WTC11 (cell line): ENCODE measurements around the gene CYP27B1. TPM values are rescaled to one million over a fixed set of nuclear protein-coding genes. Genes with fewer than 3 reads are reported as not detected.

Experiments used
- ATAC-seq: fragments of 200-7000 bp; cut with Tn5 transposase; 2 replicates; pipeline ENCODE4 v1.10.0; 2021; ENCODE audit warnings: mild to moderate bottlenecking, moderate library complexity
- CTCF ChIA-PET: fragments of 300-600 bp; sonication (Branson Sonifier 250); formaldehyde crosslinking; loops from one replicate; lab custom pipeline; 2021; ENCODE audit warnings: antibody characterized with exemption; lab: Charles Lee
- POLR2A ChIA-PET: fragments of 350-600 bp; sonication (Branson Sonifier 250); formaldehyde crosslinking; loops from one replicate; lab custom pipeline; 2021; ENCODE audit warnings: antibody characterized with exemption; lab: Charles Lee
- DNase-seq: peaks from one replicate; pipeline ENCODE4 v3.0.0; 2021; ENCODE audit warnings: low spot score
- H3K27ac Mint-ChIP-seq: 2 replicates; pipeline ENCODE4 v1.8.0; 2021; ENCODE audit warnings: mixed read lengths
- H3K27me3 Mint-ChIP-seq: 2 replicates; pipeline ENCODE4 v1.8.0; 2021; ENCODE audit warnings: low read depth, mild to moderate bottlenecking, moderate library complexity, mixed read lengths
- H3K36me3 Mint-ChIP-seq: 2 replicates; pipeline ENCODE4 v1.8.0; 2021; ENCODE audit warnings: mixed read lengths
- H3K4me1 Mint-ChIP-seq: 2 replicates; pipeline ENCODE4 v1.8.0; 2022; ENCODE audit warnings: mixed read lengths
- H3K4me3 Mint-ChIP-seq: 2 replicates; pipeline ENCODE4 v1.8.0; 2021; ENCODE audit warnings: mild to moderate bottlenecking, moderate library complexity, mixed read lengths
- H3K9me3 Mint-ChIP-seq: 2 replicates; pipeline ENCODE4 v1.8.0; 2021; ENCODE audit warnings: mixed read lengths
- CDX4 ChIP-seq: fragments of 250-450 bp; sonication (Bioruptor Pico); IDR thresholded peaks from 2 replicates; pipeline ENCODE4 v1.9.0; 2021; ENCODE audit warnings: moderate library complexity, mild to moderate bottlenecking, inconsistent platforms, borderline replicate concordance
- CREM ChIP-seq: sonication (generic); formaldehyde crosslinking; IDR thresholded peaks from 2 replicates; pipeline ENCODE4 v1.8.1; 2022; ENCODE audit warnings: mild to moderate bottlenecking, missing genetic modification reagents, moderate library complexity
- CTCF ChIP-seq: fragments of 200-600 bp; IDR thresholded peaks from 2 replicates; pipeline ENCODE4 v1.8.0; 2022; ENCODE audit warnings: antibody characterized with exemption
- ETV6 ChIP-seq: sonication (generic); formaldehyde crosslinking; IDR thresholded peaks from 2 replicates; pipeline ENCODE4 v1.8.1; 2022; ENCODE audit warnings: mild to moderate bottlenecking, missing genetic modification reagents
- GTF2I ChIP-seq: fragments of 250-450 bp; sonication (Bioruptor Pico); conservative IDR thresholded peaks from 2 replicates; pipeline ENCODE4 v1.4.0; 2021; ENCODE audit warnings: mild to moderate bottlenecking
- HMGXB4 ChIP-seq: sonication (generic); formaldehyde crosslinking; IDR thresholded peaks from 2 replicates; pipeline ENCODE4 v1.8.1; 2023; ENCODE audit warnings: mild to moderate bottlenecking, moderate library complexity, missing genetic modification reagents
- JUN ChIP-seq: sonication (generic); formaldehyde crosslinking; IDR thresholded peaks from 2 replicates; pipeline ENCODE4 v1.8.0; 2023; ENCODE audit warnings: mild to moderate bottlenecking, missing genetic modification reagents
- MLX ChIP-seq: sonication (generic); formaldehyde crosslinking; IDR thresholded peaks from 2 replicates; pipeline ENCODE4 v1.8.1; 2023; ENCODE audit warnings: mild to moderate bottlenecking, missing genetic modification reagents, moderate library complexity
- SP1 ChIP-seq: sonication (generic); formaldehyde crosslinking; conservative IDR thresholded peaks from 2 replicates; pipeline ENCODE4 v1.8.1; 2022; ENCODE audit warnings: missing genetic modification reagents
- TEAD1 ChIP-seq: sonication (generic); formaldehyde crosslinking; IDR thresholded peaks from 2 replicates; pipeline ENCODE4 v1.8.0; 2022; ENCODE audit warnings: mild to moderate bottlenecking, missing genetic modification reagents
- TEAD4 ChIP-seq: sonication (generic); formaldehyde crosslinking; IDR thresholded peaks from 2 replicates; pipeline ENCODE4 v1.8.0; 2022; ENCODE audit warnings: mild to moderate bottlenecking, missing genetic modification reagents
- ZBTB21 ChIP-seq: sonication (generic); formaldehyde crosslinking; IDR thresholded peaks from 2 replicates; pipeline ENCODE4 v1.8.1; 2023; ENCODE audit warnings: mild to moderate bottlenecking, missing genetic modification reagents, borderline replicate concordance
- ZBTB43 ChIP-seq: sonication (generic); formaldehyde crosslinking; IDR thresholded peaks from 2 replicates; pipeline ENCODE4 v1.8.1; 2023; ENCODE audit warnings: mild to moderate bottlenecking, missing genetic modification reagents
- ZNF138 ChIP-seq: sonication (generic); formaldehyde crosslinking; conservative IDR thresholded peaks from 2 replicates; pipeline ENCODE4 v1.8.1; 2022; ENCODE audit warnings: mild to moderate bottlenecking, moderate library complexity, missing genetic modification reagents
- ZNF423 ChIP-seq: fragments of 250-450 bp; sonication (Bioruptor Pico); IDR thresholded peaks from 2 replicates; pipeline ENCODE4 v2.1.2; 2022; ENCODE audit warnings: mild to moderate bottlenecking, moderate library complexity
- total RNA-seq: library from RNA; stranded (reverse); gene quantifications from 3 replicates; pipeline ENCODE4 v1.2.3, GENCODE V29; 2021

The CYP27B1 gene
- total RNA-seq, 1 experiment from 2014 or later: 2.1 TPM

- TF ChIP-seq HMGXB4 (CRISPR knock-in tag) (peak; percentile 56; the same call in 1 of the 2 replicates), ETV6 (CRISPR knock-in tag) (peak; percentile 73), SP1 (CRISPR knock-in tag) (peak; percentile 61; the same call in 1 of the 2 replicates), CREM (0 out of 2 replicates have a peak, but pooled peaks have one; percentile 25), CTCF (peak; percentile 40; the same call in 1 of the 2 replicates), ZBTB43 (CRISPR knock-in tag) (no peak)
Observed at GRCh38 chr12:57726151-57726883, 40.6 kb downstream of the CYP27B1 start (continued).

GRCh38 chr12:57725851-57726150, 41.1 kb downstream of the CYP27B1 start:
- no peak for TF ChIP-seq ZBTB21 (CRISPR knock-in tag)
- peak; percentile 35; the same call in 1 of the 2 replicates for TF ChIP-seq ZNF423 (CRISPR knock-in tag)
- TF ChIP-seq JUN (CRISPR knock-in tag): no peak
- H3K36me3 Mint-ChIP-seq: no peaks in the 10 kb centered on the region
- peaks cover 15% of the 10 kb centered on the region for H3K4me1 Mint-ChIP-seq
- DNase-seq (no peak), ATAC-seq (no peak)
- CTCF ChIA-PET: interaction anchor here (0.6 to 5.8 kb wide), 34 partner anchors 10 to 390 kb away, joined by 3 to 146 read pairs (median 5); partner anchors contain the start of genes AGAP2, ARHGEF25, ATP23 and B4GALNT1
- H3K27me3 Mint-ChIP-seq: peaks cover 82% of the 10 kb centered on the region
- peak overlapping the region; percentile 94 for H3K4me3 Mint-ChIP-seq
- H3K27ac Mint-ChIP-seq: no peak overlapping the region
- no peaks in the 10 kb centered on the region for H3K9me3 Mint-ChIP-seq
- POLR2A ChIA-PET: interaction anchor here (0.7 to 1.0 kb wide), 2 partner anchors 10 to 11 kb away, joined by 3 to 6 read pairs; no protein-coding TSS in a partner anchor

GRCh38 chr12:57724936-57725740, 41.7 kb downstream of the CYP27B1 start:
- peak overlapping the region; percentile 37; the same call in 1 of the 2 replicates for H3K4me3 Mint-ChIP-seq
- DNase-seq: no peak

More at GRCh38 chr12:57724936-57725740, 41.7 kb downstream of the CYP27B1 start:
- Mint-ChIP-seq H3K27ac (no peak overlapping the region), H3K36me3 (no peaks in the 10 kb centered on the region)
- TF ChIP-seq TEAD1 (CRISPR knock-in tag) (no peak), CREM (no peak), TEAD4 (CRISPR knock-in tag) (no peak), MLX (CRISPR knock-in tag) (no peak), ZNF138 (CRISPR knock-in tag) (no peak), GTF2I (no peak), CDX4 (CRISPR knock-in tag) (no peak)
- TF ChIP-seq, all 79 proteins: peak for 0
- Mint-ChIP-seq H3K4me1 (peaks cover 15% of the 10 kb centered on the region), H3K27me3 (peaks cover 75% of the 10 kb centered on the region), H3K9me3 (no peaks in the 10 kb centered on the region)
- CTCF ChIA-PET: interaction anchor here (1.0 to 5.8 kb wide), 26 partner anchors 11 to 389 kb away, joined by 3 to 146 read pairs (median 6); partner anchors contain the start of genes AGAP2, ARHGEF25, B4GALNT1 and CDK4
- POLR2A ChIA-PET: interaction anchor here (1.0 kb wide), 1 partner anchor 12 kb away, joined by 6 read pairs; no protein-coding TSS in a partner anchor
- ATAC-seq: no peak
